ENCODE results near the gene SLC24A3.

GRCh38 chr20:19308146-19308545 is 95.7 kb downstream of the SLC24A3 start:
- no peak for TF ChIP-seq CTCF (conservative IDR thresholded peaks at IDR 0.05; ENCODE audit: low read length)
- TF ChIP-seq EZH2phosphoT487 (IDR thresholded peaks at IDR 0.05; ENCODE audit: borderline replicate concordance, low read depth, low read length): no peak

All from OCI-LY7 (cell line).